ENCODE data around the gene FAM168B.
A peak's percentile ranks its signal among the peaks of the same experiment; 100 is the strongest.

FAM168B gene

GRCh38 chr2:131014141-131014540, 79.1 kb downstream of the FAM168B start:
- DNase-seq, result peak in 1 of 2 experiments; percentile 29

- no peak for DNase-seq
Measured at GRCh38 chr2:131011486-131011885, 81.8 kb downstream of the FAM168B start.

- DNase-seq, result no peak
Measured at GRCh38 chr2:131010566-131010965, 82.7 kb downstream of the FAM168B start.

- DNase-seq, result no peak
Measured at GRCh38 chr2:131009713-131010475, 83.4 kb downstream of the FAM168B start.

GRCh38 chr2:131008967-131009366, 84.3 kb downstream of the FAM168B start:
- no peak for DNase-seq

GRCh38 chr2:131006561-131006960, 86.7 kb downstream of the FAM168B start:
- no peak for DNase-seq

GRCh38 chr2:131005216-131005935, 87.9 kb downstream of the FAM168B start:
- DNase-seq, result no peak

- no peak for DNase-seq
Measured at GRCh38 chr2:131004446-131005209, 88.6 kb downstream of the FAM168B start.

- DNase-seq, result no peak
Measured at GRCh38 chr2:130998561-130998960, 94.7 kb downstream of the FAM168B start.
